Neural cell (in vitro differentiated cells): ENCODE measurements around the gene UBXN10. TPM values are rescaled to one million over a fixed set of nuclear protein-coding genes. Genes with fewer than 3 reads are reported as not detected.

Experiments
- H2AFZ ChIP-seq: fragments of 200-600, 300-800 bp; sonication (generic), shearing (Covaris generic); 2 replicates; pipeline ENCODE4 v1.6.0; 2014; ENCODE audit warnings: low read depth, mild to moderate bottlenecking, antibody characterized with exemption, low read length, moderate library complexity
- H3F3A ChIP-seq: fragments of 200-600 bp; shearing (Covaris generic); 2 replicates; pipeline ENCODE4 v1.6.1; 2016; ENCODE audit warnings: mild to moderate bottlenecking, moderate library complexity, mixed read lengths, antibody characterized with exemption, low read length; ENCODE audit not compliant: insufficient read depth, poor library complexity, severe bottlenecking
- H3K27ac ChIP-seq: fragments of 200-600, 300-800 bp; sonication (generic), shearing (Covaris generic); 2 replicates; pipeline ENCODE4 v1.5.1; 2014; ENCODE audit warnings: mild to moderate bottlenecking, low read length, moderate library complexity
- H3K27me3 ChIP-seq: fragments of 300-800, 200-600 bp; sonication (generic), shearing (Covaris generic); 2 replicates; pipeline ENCODE4 v1.6.0; 2014; ENCODE audit warnings: mild to moderate bottlenecking, low read depth, low read length, moderate library complexity; ENCODE audit not compliant: insufficient read depth
- H3K36me3 ChIP-seq: fragments of 300-800, 200-600 bp; sonication (generic), shearing (Covaris generic); 2 replicates; pipeline ENCODE4 v1.5.1; 2014; ENCODE audit warnings: mild to moderate bottlenecking, antibody characterized with exemption, low read length, moderate library complexity; ENCODE audit not compliant: insufficient read depth
- H3K4me2 ChIP-seq: fragments of 300-800, 200-600 bp; sonication (generic), shearing (Covaris generic); 2 replicates; pipeline ENCODE4 v1.6.0; 2014; ENCODE audit warnings: mild to moderate bottlenecking, low read length
- H3K4me3 ChIP-seq: fragments of 300-800, 200-600 bp; sonication (generic), shearing (Covaris generic); 2 replicates; pipeline ENCODE4 v1.5.1; 2014; ENCODE audit warnings: mild to moderate bottlenecking, low read length, moderate library complexity
- H3K79me2 ChIP-seq: fragments of 200-600 bp; shearing (Covaris generic); replicated peaks from 2 replicates; pipeline ENCODE4 v1.6.0; 2014; ENCODE audit warnings: mild to moderate bottlenecking, low read length, moderate library complexity; ENCODE audit not compliant: insufficient read depth
- H3K9ac ChIP-seq: fragments of 300-800, 200-600 bp; sonication (generic), shearing (Covaris generic); 2 replicates; pipeline ENCODE4 v1.6.1; 2016; ENCODE audit warnings: mild to moderate bottlenecking, low read length, mixed read lengths
- H3K9me2 ChIP-seq: fragments of 200-600 bp; shearing (Covaris generic); 2 replicates; pipeline ENCODE4 v1.6.1; 2016; ENCODE audit warnings: mild to moderate bottlenecking, low read length, mixed read lengths; ENCODE audit not compliant: insufficient read depth
- H3K9me3 ChIP-seq: fragments of 200-600, 300-800 bp; sonication (generic), shearing (Covaris generic); 2 replicates; pipeline ENCODE4 v1.6.1; 2016; ENCODE audit warnings: mild to moderate bottlenecking, mixed run types, low read length, moderate library complexity, mixed read lengths
- H4K20me1 ChIP-seq: fragments of 200-600 bp; shearing (Covaris generic); 2 replicates; pipeline ENCODE4 v1.6.1; 2016; ENCODE audit warnings: mild to moderate bottlenecking, mixed run types; ENCODE audit not compliant: insufficient read depth
- EP300 ChIP-seq: fragments of 450-650 bp; conservative IDR thresholded peaks from 2 replicates; pipeline ENCODE4 v1.6.1; 2014; ENCODE audit warnings: antibody characterized with exemption, mild to moderate bottlenecking, moderate library complexity; ENCODE audit not compliant: poor library complexity, severe bottlenecking
- EZH2 ChIP-seq: fragments of 200-600, 300-800 bp; shearing (Covaris generic), sonication (generic); IDR thresholded peaks from 2 replicates; pipeline ENCODE4 v1.6.1; 2014; ENCODE audit warnings: antibody characterized with exemption, low read length, borderline replicate concordance, mild to moderate bottlenecking; ENCODE audit not compliant: insufficient read depth, poor library complexity, severe bottlenecking
- POLR2AphosphoS5 ChIP-seq: IDR thresholded peaks from 2 replicates; pipeline ENCODE4 v1.6.1; 2012
- RAD21 ChIP-seq: fragments of 450-650 bp; conservative IDR thresholded peaks from 2 replicates; pipeline ENCODE4 v1.6.1; 2014; ENCODE audit warnings: antibody characterized with exemption, mild to moderate bottlenecking, moderate library complexity
- SMC3 ChIP-seq: fragments of 450-650 bp; conservative IDR thresholded peaks from 2 replicates; pipeline ENCODE4 v1.6.1; 2014; ENCODE audit warnings: antibody characterized with exemption, mild to moderate bottlenecking, moderate library complexity; ENCODE audit not compliant: poor library complexity
- TAF1 ChIP-seq: IDR thresholded peaks from 2 replicates; pipeline ENCODE4 v1.6.1; 2012; ENCODE audit warnings: low read depth
- polyA plus RNA-seq: library from polyadenylated mRNA; depleted of rRNA; stranded (reverse); fragments of >200 nt; gene quantifications from 2 replicates; pipeline ENCODE4 v1.2.3, GENCODE V29; 2014
- TF ChIP-seq, protein P1 (sequence below): fragments of 450-650 bp; IDR thresholded peaks from 2 replicates; pipeline ENCODE4 v1.5.1; 2014; ENCODE audit warnings: antibody characterized with exemption, mild to moderate bottlenecking, moderate library complexity; ENCODE audit not compliant: poor library complexity, severe bottlenecking

UBXN10 gene
- polyA plus RNA-seq, 1 donor from 2014 or later, result 0.64 TPM

DNA sequence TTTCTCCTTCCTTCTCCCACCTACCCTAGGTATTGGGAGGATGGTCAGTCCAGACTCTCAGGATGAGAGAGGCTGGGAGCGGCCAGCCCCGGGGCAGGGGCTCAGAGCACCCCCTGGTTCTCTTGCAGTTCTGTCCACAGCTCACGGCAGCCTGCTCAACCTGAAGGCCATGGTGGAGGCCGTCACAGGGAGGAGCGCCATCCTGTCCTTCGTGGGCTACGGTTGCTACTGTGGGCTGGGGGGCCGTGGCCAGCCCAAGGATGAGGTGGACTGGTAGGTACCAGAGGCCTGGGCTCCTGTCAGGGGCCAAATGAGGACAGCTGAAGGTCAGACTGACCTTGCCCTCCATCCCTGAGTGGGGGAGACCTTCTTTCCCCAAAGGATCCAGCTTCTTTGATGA lies 42.6 kb upstream of the UBXN10 start:
- Histone ChIP-seq H3K27ac (no peak overlapping the region), H3K27me3 (no peaks in the 10 kb centered on the region), H3K79me2 (no peaks in the 10 kb centered on the region), H3K4me3 (no peak overlapping the region), H3K9me3 (no peaks in the 10 kb centered on the region), H4K20me1 (no peaks in the 10 kb centered on the region), H2AFZ (no peak overlapping the region), H3F3A (no peaks in the 10 kb centered on the region), H3K4me2 (no peak overlapping the region), H3K9me2 (no peaks in the 10 kb centered on the region), H3K36me3 (no peaks in the 10 kb centered on the region), H3K9ac (no peak overlapping the region)
- TF ChIP-seq EP300 (no peak), SMC3 (no peak), TAF1 (no peak), EZH2 (no peak)
- TF ChIP-seq, protein P1, sequence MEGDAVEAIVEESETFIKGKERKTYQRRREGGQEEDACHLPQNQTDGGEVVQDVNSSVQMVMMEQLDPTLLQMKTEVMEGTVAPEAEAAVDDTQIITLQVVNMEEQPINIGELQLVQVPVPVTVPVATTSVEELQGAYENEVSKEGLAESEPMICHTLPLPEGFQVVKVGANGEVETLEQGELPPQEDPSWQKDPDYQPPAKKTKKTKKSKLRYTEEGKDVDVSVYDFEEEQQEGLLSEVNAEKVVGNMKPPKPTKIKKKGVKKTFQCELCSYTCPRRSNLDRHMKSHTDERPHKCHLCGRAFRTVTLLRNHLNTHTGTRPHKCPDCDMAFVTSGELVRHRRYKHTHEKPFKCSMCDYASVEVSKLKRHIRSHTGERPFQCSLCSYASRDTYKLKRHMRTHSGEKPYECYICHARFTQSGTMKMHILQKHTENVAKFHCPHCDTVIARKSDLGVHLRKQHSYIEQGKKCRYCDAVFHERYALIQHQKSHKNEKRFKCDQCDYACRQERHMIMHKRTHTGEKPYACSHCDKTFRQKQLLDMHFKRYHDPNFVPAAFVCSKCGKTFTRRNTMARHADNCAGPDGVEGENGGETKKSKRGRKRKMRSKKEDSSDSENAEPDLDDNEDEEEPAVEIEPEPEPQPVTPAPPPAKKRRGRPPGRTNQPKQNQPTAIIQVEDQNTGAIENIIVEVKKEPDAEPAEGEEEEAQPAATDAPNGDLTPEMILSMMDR, result no peak

DNA sequence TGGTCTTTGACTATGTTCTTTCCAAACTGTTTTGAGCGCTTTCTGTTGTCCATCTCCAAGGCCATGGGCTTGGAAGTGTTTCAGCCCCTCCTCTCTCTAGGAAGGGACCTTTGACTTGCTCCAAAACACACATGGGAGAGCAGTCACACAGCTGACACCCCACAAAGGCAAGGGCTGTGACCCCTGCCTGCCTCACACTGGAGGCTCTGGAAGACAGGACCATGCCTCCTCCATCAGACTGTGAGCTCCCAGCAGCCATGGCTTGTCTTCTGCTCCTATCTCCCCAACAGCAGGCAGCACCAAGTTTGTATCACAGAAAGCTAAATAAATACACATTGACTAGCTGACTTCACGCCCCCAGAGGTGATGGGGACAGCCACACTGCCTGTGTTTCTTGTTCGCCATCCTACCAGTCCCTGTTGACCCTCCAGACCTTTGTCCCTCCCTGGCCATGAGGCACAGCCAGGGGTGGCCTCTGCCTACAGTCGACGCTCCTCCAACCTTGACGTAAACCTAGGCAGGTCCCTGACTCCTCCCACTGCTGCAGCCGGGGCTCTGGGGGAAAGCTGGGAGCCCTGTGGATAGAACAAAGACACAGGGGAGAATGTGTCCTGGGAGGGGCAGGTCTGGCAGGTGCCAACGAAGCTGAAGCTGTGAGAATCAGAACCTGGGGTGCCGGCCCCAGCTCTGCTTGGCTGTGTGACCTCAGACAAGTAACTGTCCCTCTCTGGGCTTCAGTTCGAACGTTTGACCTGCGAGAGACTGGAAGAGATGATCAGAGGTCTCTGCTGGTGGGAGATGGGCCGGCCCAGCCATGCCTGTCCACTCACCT lies 41.9 kb upstream of the UBXN10 start:
- Histone ChIP-seq H2AFZ (no peak overlapping the region), H3K36me3 (no peaks in the 10 kb centered on the region), H3K9me2 (no peaks in the 10 kb centered on the region), H3F3A (no peaks in the 10 kb centered on the region), H3K9me3 (no peaks in the 10 kb centered on the region), H3K4me3 (no peak overlapping the region), H3K27ac (no peak overlapping the region), H4K20me1 (no peaks in the 10 kb centered on the region), H3K79me2 (no peaks in the 10 kb centered on the region), H3K9ac (no peak overlapping the region), H3K4me2 (no peak overlapping the region), H3K27me3 (no peaks in the 10 kb centered on the region)
- TF ChIP-seq EP300, result no peak
- no peak for TF ChIP-seq RAD21

DNA sequence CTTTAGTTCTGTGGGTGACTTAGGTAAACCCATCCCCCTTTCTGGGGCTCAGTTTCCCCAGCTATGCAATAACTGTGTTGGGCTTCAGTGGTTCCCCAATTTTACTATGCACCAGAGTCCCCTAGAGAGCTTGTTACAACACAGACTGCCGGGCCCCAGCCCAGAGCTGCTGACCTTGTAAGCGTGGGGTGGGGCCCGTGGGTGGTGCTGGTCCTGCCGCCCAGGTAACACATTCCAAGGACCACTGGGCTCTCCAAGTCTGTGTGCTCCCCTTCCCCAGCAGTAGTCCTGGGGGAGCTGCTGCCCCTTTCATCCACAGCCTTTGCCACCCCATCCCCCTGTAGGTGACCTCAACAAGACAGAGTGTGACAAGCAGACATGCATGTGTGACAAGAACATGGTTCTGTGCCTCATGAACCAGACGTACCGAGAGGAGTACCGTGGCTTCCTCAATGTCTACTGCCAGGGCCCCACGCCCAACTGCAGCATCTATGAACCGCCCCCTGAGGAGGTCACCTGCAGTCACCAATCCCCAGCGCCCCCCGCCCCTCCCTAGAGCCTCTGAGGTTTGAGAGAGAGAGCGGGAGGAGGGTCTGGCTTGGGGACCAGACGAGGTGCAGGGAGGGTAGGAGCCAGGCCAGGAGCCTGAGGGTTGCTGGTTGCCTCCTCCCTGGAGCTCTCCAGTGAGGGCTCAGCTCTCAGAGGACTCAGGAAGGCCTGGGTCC lies 37.9 kb upstream of the UBXN10 start:
- no peak overlapping the region for H3K4me3 ChIP-seq
- H4K20me1 ChIP-seq, result no peaks in the 10 kb centered on the region
- no peaks in the 10 kb centered on the region for H3K27me3 ChIP-seq
- H3K9me3 ChIP-seq, result no peaks in the 10 kb centered on the region
- no peak overlapping the region for H3K9ac ChIP-seq
- no peaks in the 10 kb centered on the region for H3K79me2 ChIP-seq
- no peak for TF ChIP-seq POLR2AphosphoS5
- no peak for TF ChIP-seq TAF1
- no peak for TF ChIP-seq SMC3
- no peak overlapping the region for H2AFZ ChIP-seq
- no peaks in the 10 kb centered on the region for H3K9me2 ChIP-seq
- no peak overlapping the region for H3K4me2 ChIP-seq
- no peaks in the 10 kb centered on the region for H3K36me3 ChIP-seq
- no peak overlapping the region for H3K27ac ChIP-seq
- H3F3A ChIP-seq, result no peaks in the 10 kb centered on the region
